ENCODE results near the gene ALG12. TPM values are rescaled to one million over a fixed set of nuclear protein-coding genes. Genes with fewer than 3 reads are reported as not detected.

ALG12 gene
- total RNA-seq, 1 donor from 2014 or later = 20.6 TPM

DNA sequence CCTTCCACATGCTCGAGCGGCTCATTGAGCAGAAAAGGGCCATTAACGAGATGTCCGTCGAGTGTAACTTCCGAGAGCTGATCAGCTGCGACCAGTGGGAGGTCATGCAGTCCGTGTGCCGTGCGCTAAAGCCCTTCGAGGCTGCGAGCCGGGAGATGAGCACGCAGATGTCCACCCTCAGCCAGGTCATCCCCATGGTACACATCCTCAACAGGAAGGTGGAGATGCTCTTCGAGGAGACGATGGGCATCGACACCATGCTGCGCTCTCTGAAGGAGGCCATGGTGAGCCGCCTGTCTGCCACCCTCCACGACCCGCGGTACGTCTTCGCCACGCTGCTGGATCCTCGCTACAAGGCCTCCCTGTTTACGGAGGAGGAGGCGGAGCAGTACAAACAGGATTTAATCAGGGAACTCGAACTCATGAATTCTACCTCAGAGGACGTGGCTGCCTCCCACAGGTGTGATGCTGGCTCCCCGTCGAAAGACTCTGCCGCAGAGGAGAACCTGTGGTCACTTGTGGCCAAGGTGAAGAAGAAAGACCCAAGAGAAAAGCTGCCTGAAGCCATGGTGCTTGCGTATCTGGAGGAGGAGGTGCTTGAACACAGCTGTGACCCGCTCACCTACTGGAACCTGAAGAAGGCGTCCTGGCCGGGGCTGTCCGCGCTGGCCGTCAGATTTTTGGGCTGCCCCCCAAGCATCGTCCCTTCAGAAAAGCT lies 31.7 kb downstream of the ALG12 start:
- Mint-ChIP-seq H3K9me3 (ENCODE audit: low read depth) (peaks cover 10% of the 10 kb centered on the region), H3K4me1 (ENCODE audit: low read depth) (peaks cover 25% of the 10 kb centered on the region)
- TF ChIP-seq, protein P1, sequence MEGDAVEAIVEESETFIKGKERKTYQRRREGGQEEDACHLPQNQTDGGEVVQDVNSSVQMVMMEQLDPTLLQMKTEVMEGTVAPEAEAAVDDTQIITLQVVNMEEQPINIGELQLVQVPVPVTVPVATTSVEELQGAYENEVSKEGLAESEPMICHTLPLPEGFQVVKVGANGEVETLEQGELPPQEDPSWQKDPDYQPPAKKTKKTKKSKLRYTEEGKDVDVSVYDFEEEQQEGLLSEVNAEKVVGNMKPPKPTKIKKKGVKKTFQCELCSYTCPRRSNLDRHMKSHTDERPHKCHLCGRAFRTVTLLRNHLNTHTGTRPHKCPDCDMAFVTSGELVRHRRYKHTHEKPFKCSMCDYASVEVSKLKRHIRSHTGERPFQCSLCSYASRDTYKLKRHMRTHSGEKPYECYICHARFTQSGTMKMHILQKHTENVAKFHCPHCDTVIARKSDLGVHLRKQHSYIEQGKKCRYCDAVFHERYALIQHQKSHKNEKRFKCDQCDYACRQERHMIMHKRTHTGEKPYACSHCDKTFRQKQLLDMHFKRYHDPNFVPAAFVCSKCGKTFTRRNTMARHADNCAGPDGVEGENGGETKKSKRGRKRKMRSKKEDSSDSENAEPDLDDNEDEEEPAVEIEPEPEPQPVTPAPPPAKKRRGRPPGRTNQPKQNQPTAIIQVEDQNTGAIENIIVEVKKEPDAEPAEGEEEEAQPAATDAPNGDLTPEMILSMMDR (IDR thresholded peaks at IDR 0.05) = no peak

GRCh38 chr22:49885881-49886280 lies 32.4 kb downstream of the ALG12 start:
- no peak for DNase-seq (ENCODE audit: low spot score)
- TF ChIP-seq, protein P1 (IDR thresholded peaks at IDR 0.05) = no peak

More for the DNA sequence above, 31.7 kb downstream of the ALG12 start:
- Mint-ChIP-seq H3K4me3 (ENCODE audit: unreplicated experiment) (no peak overlapping the region), H3K27ac (ENCODE audit: unreplicated experiment) (peak overlapping the region; percentile 49), H3K36me3 (ENCODE audit: low read depth) (peaks cover 41% of the 10 kb centered on the region), H3K27me3 (ENCODE audit: low read depth) (no peaks in the 10 kb centered on the region)
- peak; percentile 74 for DNase-seq (ENCODE audit: low spot score)

GRCh38 chr22:49885281-49885680 lies 33.0 kb downstream of the ALG12 start:
- peaks cover 26% of the 10 kb centered on the region for H3K4me1 Mint-ChIP-seq (ENCODE audit: low read depth)

More at GRCh38 chr22:49885881-49886280, 32.4 kb downstream of the ALG12 start:
- Mint-ChIP-seq H3K4me3 (ENCODE audit: unreplicated experiment) (no peak overlapping the region), H3K36me3 (ENCODE audit: low read depth) (peaks cover 35% of the 10 kb centered on the region), H3K9me3 (ENCODE audit: low read depth) (peaks cover 6% of the 10 kb centered on the region), H3K4me1 (ENCODE audit: low read depth) (peaks cover 22% of the 10 kb centered on the region), H3K27me3 (ENCODE audit: low read depth) (no peaks in the 10 kb centered on the region), H3K27ac (ENCODE audit: unreplicated experiment) (no peak overlapping the region)

DNA sequence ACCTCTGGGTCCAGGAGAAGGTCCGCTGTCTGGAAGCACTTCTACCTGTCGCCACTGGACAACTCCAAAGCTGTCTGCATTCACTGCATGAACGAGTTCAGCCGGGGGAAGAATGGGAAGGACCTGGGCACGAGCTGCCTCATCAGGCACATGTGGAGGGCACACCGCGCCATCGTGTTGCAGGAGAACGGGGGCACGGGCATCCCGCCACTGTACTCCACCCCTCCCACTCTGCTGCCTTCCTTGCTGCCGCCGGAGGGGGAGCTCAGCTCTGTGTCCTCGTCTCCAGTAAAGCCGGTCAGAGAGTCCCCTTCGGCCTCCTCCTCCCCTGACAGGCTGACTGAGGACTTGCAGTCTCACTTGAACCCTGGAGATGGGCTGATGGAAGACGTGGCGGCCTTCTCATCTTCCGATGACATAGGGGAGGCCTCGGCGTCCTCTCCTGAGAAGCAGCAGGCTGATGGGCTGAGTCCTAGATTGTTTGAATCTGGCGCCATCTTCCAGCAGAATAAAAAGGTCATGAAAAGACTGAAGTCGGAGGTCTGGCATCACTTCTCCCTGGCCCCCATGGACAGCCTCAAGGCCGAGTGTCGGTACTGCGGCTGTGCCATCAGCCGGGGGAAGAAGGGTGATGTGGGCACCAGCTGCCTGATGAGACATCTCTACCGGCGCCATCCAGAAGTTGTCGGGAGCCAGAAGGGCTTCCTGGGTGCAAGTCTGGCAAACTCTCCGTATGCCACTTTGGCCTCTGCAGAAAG lies 33.6 kb downstream of the ALG12 start:
- Mint-ChIP-seq H3K4me3 (ENCODE audit: unreplicated experiment) (no peak overlapping the region), H3K36me3 (ENCODE audit: low read depth) (peaks cover 32% of the 10 kb centered on the region), H3K27ac (ENCODE audit: unreplicated experiment) (no peak overlapping the region), H3K9me3 (ENCODE audit: low read depth) (peaks cover 4% of the 10 kb centered on the region), H3K27me3 (ENCODE audit: low read depth) (no peaks in the 10 kb centered on the region), H3K4me1 (ENCODE audit: low read depth) (peaks cover 31% of the 10 kb centered on the region)
- peak; percentile 88 for DNase-seq (ENCODE audit: low spot score)
- TF ChIP-seq, protein P1 (IDR thresholded peaks at IDR 0.05) = no peak

More at GRCh38 chr22:49885281-49885680, 33.0 kb downstream of the ALG12 start:
- no peak for DNase-seq (ENCODE audit: low spot score)
- Mint-ChIP-seq H3K27me3 (ENCODE audit: low read depth) (no peaks in the 10 kb centered on the region), H3K27ac (ENCODE audit: unreplicated experiment) (no peak overlapping the region), H3K36me3 (ENCODE audit: low read depth) (peaks cover 35% of the 10 kb centered on the region), H3K9me3 (ENCODE audit: low read depth) (peaks cover 6% of the 10 kb centered on the region), H3K4me3 (ENCODE audit: unreplicated experiment) (no peak overlapping the region)
- TF ChIP-seq, protein P1 (IDR thresholded peaks at IDR 0.05) = no peak

- Mint-ChIP-seq H3K4me3 (ENCODE audit: unreplicated experiment) (no peak overlapping the region), H3K4me1 (ENCODE audit: low read depth) (peaks cover 28% of the 10 kb centered on the region), H3K27ac (ENCODE audit: unreplicated experiment) (no peak overlapping the region), H3K9me3 (ENCODE audit: low read depth) (no peaks in the 10 kb centered on the region), H3K36me3 (ENCODE audit: low read depth) (peaks cover 28% of the 10 kb centered on the region), H3K27me3 (ENCODE audit: low read depth) (no peaks in the 10 kb centered on the region)
- peak; percentile 63 for DNase-seq (ENCODE audit: low spot score)
- TF ChIP-seq, protein P1 (IDR thresholded peaks at IDR 0.05) = no peak
Measured at GRCh38 chr22:49884075-49884474, 34.2 kb downstream of the ALG12 start.
